IPS-NIHi7 (cell line): ENCODE results near the gene GSTM1.
A peak's percentile ranks its signal among the peaks of the same experiment; 100 is the strongest.
"Not testable (repeated sequence)": the region's sequence is repeated elsewhere in the genome, so short reads cannot be mapped to it uniquely, and the experiment has no call there.

Experiments used
- DNase-seq: peaks from one replicate; pipeline ENCODE4 v3.0.0; 2012; ENCODE audit warnings: mixed read lengths; ENCODE audit errors: extremely low spot score

Gene GSTM1

DNA sequence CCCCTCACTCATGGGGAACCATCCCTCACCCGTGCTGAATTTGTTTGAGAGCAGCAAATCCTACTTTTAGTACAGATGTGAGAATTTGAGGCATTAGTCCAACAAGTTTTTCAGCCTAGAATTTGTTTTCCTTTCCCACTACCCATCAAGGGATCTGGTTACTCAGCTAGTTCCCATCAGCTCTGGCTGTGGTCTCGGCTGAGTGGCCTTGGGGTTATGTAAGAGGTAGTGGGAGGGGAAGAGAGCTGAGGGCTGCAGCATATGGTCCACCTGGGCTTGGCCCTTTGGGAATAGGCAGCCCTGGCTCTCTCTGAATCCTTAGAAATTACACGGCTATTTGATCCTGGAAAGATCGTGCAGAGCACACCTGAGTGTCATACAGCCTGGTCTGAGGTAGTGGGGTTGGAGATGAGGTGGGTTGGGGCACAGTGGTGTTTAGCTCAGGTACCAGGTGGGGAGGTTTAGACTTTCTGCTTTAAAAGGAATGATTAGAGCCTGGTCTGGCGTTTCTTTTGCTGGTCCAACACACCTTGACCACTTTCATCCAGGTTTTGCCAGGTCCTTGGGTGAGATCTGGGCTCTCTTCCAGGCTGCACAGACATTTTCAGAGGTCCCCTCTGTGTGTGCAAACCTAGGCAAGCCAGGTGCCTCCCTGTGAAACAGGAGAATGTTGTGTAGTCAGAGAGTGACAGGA, 27.5 kb upstream of the GSTM1 start:
- no peak for DNase-seq

DNA sequence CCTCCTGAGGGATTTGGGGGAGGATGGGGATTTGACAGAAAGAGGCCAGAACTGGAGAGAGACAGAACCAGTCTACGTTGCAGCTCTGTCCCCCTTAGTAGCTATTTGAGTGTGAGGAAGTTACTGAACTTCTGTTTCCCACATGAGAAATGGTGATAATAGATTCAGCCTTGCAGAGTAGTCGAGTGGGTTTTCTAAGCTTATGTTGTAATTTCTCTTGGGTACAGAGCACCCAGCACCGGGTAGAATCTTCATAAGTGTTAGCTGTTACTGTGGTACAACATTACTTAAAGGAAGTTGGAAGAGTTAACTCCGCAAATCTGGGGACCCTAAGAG, 27.0 kb upstream of the GSTM1 start:
- not testable (repeated sequence) for DNase-seq

DNA sequence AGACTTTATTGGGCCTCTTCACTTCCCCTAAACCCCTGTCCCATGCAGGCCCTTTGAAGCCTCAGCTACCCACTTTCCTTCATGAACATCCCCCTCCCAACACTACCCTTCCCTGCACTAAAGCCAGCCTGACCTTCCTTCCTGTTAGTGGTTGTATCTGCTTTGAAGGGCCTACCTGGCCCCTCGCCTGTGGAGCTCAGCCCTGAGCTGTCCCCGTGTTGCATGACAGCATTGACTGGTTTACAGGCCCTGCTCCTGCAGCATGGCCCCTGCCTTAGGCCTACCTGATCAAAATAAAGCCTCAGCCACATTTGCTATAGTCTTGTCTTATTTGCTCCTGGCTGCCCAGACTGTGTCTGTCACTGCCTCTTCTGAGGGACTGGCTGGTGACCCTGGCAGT, 26.2 kb upstream of the GSTM1 start:
- no peak for DNase-seq

DNA sequence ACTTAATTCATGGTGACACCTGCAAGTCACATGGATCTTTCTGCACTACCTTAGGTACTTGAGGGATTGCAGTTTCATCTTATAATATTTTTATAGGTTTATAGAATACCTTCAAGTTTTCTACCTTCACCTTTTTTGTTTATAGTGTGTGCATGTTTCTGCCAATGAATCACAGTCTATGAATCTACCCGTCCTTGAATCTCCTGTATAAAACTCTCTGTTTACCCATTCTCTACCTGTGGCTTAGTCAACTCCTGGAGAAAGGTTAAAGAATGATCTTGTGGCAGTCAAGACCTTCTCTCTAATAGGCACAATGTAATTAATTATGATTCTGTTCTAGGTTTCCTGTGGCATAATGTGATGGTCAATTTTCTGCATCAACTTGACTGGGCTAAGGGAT, 22.9 kb upstream of the GSTM1 start:
- no peak for DNase-seq

DNA sequence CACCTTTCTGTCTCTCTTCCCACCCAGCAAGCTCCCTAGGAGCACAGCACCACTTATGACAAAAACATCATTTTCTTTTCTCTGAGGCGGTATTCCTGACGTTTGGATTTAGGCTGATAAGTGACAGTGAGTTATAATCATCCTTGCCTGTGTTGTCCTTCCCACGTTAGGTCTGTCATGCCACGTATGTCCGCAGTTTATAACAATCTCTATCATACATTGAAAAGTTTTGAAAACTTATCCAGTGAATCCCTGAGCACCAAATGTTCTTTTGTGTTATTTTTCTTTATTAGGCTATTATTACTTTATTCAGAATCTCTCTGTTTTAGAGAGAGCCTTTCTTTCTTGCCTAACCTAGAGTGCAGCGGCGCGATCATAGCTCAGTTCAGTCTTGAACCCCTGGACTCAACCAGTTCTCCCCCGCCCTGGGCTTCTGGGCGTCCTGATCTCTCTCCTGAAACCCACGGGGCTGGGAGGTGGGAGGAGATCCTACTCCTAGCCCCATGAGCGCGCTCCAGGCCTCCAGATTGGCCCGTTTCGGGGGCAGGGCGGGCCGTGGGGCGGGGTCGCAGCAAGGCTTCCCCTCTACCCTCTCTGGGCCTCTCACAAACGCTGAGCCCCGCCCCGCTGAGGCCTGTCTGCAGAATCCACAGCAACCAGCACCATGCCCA, 20.0 kb upstream of the GSTM1 start, which contains the start of gene GSTM2:
GSTM2 (plus strand) TSS at position 606 of the 671 bp plus-strand sequence; CDS start at position 665, 59 bp downstream.
- peak; percentile 98 for DNase-seq

DNA sequence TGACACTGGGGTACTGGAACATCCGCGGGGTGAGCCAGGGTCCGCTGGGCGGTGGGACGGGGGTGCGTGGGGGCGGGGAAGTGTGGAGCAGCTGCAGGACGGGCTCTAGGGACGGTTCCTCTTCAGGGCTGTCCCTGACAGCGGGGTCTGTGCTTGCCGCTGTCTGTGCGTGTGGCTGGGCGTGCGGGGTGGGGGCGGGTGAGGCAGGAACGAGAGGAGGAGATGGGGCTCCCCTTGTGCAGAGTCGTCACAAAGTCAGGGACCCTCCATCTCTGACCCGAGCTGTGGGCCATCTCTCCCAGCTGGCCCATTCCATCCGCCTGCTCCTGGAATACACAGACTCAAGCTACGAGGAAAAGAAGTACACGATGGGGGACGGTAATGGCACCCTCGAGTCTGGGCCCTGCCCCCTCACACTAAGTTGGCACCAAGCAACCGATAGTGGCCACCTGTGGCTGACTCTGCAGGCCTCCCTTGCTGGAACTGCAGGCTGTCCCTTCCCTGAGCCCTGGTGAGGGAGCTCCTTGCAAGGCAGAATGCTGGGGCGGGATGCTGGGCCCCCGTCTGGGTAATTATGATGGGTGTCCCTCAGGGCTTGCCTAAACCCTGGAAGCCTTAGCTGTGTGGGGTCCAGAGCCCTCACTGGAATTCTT, 19.4 kb upstream of the GSTM1 start:
- peak; percentile 0 for DNase-seq

DNA sequence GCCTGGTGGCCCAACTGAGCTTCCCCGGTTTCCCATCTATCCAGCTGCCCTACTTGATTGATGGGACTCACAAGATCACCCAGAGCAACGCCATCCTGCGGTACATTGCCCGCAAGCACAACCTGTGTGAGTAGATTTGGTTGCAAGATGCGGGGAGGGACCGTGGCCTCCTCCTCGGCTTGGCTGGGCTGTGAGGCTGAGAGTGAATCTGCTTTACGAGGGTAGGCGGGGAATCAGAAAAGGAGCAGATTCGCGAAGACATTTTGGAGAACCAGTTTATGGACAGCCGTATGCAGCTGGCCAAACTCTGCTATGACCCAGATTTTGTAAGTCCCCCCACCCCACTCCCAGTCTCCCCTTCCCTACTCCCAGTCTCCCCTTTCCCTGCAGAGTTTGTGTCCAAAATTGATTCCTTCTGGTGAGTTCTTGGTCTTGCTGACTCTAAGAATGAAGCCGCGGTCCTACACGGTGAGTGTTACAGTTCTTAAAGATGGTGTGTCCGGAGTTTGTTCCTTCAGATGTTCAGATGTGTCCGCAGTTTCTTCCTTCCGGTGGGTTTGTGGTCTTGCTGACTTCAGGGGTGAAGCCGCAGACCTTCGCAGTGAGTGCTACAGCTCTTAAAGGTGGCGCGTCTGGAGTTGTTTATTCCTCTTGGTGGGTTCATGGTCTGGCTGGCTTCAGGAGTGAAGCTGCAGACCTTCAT, 18.2 kb upstream of the GSTM1 start:
- DNase-seq: peak; percentile 5

DNA sequence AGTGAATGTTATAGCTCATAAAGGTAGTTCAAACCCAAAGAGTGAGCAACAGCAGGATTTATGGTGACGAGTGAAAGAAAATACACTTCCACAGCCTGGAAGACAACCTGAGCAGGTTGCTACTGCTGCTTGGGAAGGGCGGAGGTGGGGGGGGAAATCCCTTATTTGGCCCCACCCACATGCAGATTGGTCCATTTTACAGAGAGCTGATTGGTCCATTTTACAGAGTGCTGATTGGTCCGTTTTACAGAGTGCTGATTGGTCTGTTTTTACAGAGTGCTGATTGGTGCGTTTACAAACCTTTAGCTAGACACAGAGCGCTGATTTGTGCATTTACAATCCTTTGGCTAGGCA, 17.7 kb upstream of the GSTM1 start:
- DNase-seq: not testable (repeated sequence)

DNA sequence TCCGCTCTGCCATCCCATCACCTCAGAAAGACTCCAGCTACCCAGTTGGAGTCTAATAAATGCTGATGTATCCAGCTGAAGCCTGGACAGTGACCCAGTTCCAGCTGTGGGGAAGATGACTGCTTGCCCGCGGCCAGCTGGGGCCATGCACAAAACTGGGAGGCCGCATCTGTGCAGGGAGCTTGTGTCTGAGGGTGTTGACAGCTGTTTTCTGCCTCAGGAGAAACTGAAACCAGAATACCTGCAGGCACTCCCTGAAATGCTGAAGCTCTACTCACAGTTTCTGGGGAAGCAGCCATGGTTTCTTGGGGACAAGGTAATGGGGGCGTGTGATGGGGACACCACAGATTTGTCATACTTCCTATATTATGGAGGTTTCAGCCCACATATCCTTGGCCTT, 16.6 kb upstream of the GSTM1 start:
- DNase-seq: peak; percentile 3

DNA sequence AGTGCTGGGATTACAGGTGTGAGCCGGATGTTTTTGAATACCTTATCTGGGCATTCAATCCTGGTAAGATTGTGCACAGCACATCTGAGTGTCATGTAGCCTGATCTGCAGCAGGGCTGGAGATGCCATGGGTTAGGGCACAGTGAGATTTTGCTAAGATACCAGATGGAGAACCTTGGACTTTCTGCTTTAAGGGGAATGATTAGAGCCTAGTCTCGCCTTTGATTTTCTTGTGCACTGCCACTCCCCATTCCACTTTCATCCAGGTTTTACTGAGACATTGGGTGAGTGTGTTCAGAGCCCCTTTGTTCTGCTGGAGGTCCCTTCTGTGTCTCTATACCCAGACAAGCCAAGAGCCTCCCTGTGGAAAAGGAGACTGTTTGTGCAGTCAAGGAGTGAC, 13.8 kb upstream of the GSTM1 start:
- not testable (repeated sequence) for DNase-seq

DNA sequence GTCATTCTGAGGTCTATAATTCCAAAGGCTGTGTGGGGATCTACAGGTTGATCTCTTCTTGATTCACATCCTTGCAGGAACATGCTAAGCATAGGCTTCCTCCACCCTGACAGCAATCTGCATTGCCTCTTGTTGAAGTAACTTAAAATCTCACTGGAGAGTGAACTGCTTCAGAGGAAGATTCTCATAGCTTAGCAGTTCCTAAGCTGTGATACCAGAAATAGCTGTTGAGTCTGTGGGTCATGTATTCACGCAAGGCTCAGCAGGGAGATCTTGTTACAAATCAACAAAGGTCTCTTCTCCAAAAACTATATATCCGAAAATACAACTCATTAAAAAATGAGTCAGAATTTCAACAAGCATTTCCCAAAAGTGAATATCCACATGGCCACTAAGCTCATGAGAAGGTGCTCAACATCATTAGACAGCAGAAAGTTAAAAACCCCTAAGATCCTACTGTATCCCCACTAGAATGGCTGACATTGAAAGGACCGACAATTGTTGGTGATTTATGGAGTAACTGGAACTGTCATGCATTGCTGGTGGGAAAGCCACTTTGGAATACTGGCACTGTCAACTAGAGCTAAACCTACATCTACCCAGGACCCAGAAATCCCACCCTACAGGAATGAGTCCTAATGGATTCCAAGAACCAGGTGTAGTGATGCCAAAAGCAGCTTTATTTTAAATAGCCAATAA, 10.8 kb upstream of the GSTM1 start:
- DNase-seq: peak; percentile 0

DNA sequence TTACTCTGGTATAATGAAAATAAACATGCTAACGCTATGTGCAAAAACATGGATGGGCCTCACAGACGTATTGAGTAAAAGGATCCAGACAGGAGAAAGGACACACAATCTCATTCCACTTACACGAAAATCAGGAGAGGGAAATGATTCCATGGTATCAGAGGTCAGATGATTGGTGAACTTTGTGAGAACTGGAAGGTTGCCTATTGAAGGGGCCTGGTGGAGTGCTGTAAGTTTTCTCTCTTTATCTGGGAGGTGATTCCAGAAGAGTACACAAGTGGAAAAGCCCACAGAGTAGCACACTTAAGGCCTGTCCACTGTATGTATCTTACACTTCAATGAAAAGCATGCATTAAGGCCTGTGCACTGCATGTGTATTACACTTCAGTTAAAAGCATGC, 10.2 kb upstream of the GSTM1 start:
- peak; percentile 0 for DNase-seq

DNA sequence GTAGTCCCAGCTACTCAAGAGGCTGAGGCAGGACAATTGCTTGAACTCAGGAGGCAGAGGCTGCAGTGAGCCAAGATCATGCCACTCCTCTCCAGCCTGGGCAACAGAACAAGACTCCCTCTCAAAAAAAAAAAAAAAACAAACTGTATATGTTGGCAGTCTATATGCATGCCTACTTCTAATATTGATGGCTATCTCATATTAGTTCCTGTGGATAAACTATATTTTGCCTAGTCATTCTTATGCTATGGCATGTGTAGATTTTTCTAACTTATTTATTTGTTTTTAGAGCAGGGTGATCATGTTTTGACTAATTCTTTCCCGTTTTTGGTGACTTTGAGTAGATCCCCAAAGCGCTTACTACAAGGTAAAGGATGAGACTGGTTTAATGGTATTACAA, 9.0 kb upstream of the GSTM1 start:
- not testable (repeated sequence) for DNase-seq

DNA sequence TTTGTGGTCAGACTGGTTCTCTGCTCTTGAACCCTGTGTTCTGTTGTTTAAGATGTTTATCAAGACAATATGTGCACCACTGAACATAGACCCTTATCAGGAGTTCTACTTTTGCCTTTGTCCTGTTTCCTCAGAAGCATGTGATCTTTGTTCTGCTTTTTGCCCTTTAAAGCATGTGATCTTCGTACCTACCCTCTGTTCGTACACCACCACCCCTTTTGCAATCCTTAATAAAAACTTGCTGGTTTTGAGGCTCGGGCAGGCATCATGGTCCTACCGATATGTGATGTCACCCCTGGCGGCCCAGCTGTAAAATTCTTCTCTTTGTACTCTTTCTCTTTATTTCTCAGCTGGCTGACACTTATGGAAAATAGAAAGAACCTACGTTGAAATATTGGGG, 2.8 kb upstream of the GSTM1 start:
- not testable (repeated sequence) for DNase-seq

DNA sequence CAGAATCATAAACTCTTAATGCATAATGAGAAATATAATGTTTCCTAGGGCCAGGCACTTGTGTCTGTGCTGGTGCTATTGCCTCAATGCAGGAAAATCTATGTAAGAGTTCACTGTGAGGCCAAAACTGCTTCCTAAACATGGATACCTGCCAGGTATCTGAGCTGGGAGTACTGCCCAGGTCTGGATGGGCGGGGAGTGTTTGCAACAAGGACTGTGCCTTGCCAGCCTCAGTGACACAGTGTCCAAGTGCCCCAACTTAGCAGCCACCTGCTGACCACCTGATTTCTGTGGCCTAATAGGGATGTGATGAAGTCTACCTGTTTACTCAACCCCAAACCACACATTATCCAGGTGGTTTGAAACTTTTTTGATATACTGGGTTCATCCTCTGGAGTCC, 2.2 kb upstream of the GSTM1 start:
- not testable (repeated sequence) for DNase-seq

DNA sequence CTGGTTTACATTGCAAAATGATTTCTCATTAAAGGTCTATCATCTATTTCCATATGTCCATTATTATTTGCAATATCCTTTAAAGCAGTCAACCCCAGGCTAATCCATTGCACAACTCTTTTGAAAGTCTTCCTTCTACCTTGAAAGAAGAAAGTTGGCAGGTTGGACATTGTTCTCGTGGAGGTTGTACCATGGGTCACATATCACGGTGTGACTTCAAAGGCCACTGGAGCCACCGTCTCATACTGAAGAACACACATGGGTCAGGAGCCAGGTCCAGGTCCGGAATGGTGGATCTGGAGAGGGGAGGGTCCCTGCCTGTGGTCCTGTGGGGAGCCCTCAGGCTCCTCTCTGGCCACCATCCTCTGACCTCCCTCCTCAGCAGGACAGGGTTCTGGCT, 1.7 kb upstream of the GSTM1 start:
- not testable (repeated sequence) for DNase-seq

DNA sequence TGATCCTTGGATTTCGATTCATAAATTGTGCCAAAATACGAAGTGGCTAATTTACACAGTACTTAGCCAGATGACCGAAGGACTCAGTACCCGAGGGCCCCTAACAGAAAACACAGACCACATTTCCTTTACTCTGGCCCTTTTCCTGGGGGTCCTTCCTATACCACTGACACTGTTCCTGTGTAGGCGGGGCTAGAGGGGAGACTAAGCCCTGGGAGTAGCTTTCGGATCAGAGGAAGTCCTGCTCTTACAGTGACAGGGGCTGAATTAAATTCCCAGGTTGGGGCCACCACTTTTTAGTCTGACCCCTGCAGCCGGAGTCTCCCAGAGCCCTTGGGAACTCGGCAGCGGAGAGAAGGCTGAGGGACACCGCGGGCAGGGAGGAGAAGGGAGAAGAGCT, 508 bp upstream of the GSTM1 start:
- not testable (repeated sequence) for DNase-seq

DNA sequence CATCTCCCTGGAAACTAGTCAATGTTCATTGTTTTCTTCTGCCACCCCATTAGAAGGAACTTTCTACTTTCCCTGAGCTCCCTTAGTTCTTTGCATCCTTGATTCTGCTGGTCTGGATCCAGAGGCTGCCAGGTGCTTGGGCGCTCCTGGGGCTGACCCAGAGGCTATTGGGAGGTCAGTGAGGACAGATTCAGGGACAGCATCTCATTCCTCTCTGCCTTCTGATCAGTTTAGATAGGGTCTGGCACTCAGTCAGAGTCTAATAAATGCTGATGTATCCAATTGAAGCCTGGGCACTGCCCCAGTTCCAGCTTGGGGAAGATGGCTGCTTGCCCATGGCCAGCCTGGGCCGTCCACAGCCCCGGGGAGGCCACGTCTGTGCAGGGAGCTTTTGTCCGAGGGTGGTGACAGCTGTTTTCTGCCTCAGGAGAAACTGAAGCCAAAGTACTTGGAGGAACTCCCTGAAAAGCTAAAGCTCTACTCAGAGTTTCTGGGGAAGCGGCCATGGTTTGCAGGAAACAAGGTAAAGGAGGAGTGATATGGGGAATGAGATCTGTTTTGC, 2.3 kb downstream of the GSTM1 start:
- DNase-seq: no peak

DNA sequence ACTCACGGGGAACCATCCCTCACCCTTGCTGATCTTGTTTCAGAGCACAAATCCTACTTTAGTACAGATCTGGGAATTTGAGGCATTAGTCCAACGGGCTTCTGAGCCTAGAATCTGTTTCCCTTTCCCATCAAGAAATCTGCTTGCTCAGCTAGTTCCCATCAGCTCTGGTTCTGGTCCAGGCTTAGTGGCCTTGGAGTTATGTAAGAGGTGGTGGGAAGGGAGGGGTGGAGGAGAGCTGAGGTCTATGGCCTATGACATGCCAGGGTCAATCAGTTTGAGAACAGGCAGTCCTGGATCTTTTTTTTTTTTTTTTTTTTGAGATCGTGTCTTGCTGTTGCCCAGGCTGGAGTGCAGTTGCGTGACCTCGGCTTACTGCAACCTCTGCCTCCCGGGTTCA, 4.1 kb downstream of the GSTM1 start:
- DNase-seq: no peak

DNA sequence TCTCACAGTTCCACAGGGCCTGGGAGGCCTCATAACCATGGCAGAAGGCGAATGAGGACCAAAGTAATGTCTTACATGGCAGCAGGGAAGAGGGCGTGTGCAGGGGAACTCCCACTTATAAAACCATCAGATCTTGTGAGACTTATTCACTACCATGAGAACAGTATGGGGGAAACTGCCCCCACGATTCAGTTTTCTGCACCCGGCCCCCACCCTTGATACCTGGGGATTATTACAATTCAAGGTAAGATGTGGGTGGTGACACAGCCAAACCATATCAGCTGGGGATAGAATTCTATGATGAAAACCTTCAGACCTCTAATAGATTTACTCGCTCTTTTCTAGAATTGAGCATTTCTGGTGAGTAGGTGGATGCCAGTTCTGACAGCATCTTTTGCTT, 6.8 kb downstream of the GSTM1 start:
- not testable (repeated sequence) for DNase-seq

DNA sequence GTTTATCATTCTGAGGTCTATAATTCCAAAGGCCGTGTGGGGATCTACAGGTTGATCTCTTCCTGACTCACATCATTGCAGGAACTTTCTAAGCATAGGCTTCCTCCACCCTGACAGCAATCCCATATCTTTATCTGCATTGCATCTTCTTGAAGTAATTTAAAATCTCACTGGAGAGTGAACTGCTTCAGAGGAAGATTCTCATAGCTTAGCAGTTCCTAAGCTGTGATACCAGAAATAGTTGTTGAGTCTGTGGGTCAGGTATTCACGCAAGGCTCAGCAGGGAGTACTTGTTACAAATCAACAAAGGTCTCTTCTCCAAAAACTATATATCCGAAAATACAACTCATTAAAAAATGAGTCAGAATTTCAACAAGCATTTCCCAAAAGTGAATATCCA, 7.5 kb downstream of the GSTM1 start:
- not testable (repeated sequence) for DNase-seq

DNA sequence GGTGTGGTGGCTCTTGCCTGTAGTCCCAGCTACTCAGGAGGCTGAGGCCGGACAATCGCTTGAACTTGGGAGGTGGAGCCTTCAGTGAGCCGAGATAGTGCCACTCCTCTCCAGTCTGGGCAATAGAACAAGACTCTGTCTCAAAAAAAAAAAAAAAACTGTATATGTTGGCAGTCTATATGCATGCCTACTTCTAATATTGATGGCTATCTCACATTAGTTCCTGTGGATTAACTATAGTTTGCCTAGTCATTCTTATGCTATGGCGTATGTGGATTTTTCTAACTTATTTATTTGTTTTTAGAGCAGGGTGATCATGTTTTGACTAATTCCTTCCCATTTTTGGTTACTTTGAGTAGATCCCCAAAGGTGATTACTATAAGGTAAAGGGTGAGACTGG, 9.4 kb downstream of the GSTM1 start:
- no peak for DNase-seq
